GM12891 (cell line): Measurements from ENCODE around the gene NEK11. TPM values are rescaled to one million over a fixed set of nuclear protein-coding genes. Genes with fewer than 3 reads are reported as not detected.

Experiments used
- DNase-seq: peaks from one replicate; pipeline ENCODE4 v3.0.0; 2011; ENCODE audit warnings: low spot score; ENCODE audit not compliant: insufficient read length
- FAIRE-seq: peaks from 2 replicates; lab custom pipeline; 2011; peaks lifted over from hg19 to GRCh38; lab: Jason Lieb, UNC
- PAX5 ChIP-seq: IDR thresholded peaks from 2 replicates; pipeline ENCODE4 v1.6.1; 2011; ENCODE audit warnings: low read length, moderate library complexity, mild to moderate bottlenecking; ENCODE audit not compliant: insufficient read depth, severe bottlenecking
- POLR2A ChIP-seq: IDR thresholded peaks from 2 replicates; pipeline ENCODE4 v1.6.1; 2011; ENCODE audit warnings: low read depth, low read length, control low read depth
- POLR2AphosphoS5 ChIP-seq: IDR thresholded peaks from 2 replicates; pipeline ENCODE4 v1.6.1; 2011; ENCODE audit warnings: low read depth, low read length, control low read depth
- POU2F2 ChIP-seq: IDR thresholded peaks from 2 replicates; pipeline ENCODE4 v1.6.1; 2011; ENCODE audit warnings: low read depth, mild to moderate bottlenecking, control low read depth, low read length, moderate library complexity
- SPI1 ChIP-seq: IDR thresholded peaks from 2 replicates; pipeline ENCODE4 v1.6.1; 2011; ENCODE audit warnings: low read depth, low read length, control low read depth
- TAF1 ChIP-seq: IDR thresholded peaks from 2 replicates; pipeline ENCODE4 v1.6.1; 2011; ENCODE audit warnings: low read depth, low read length, control low read depth
- polyA plus RNA-seq: library from polyadenylated mRNA; unstranded; fragments of >200 nt; gene quantifications from one replicate; pipeline ENCODE4 v1.2.1, GENCODE V29; 2012; ENCODE audit warnings: low read depth, missing spikeins, inconsistent platforms; ENCODE audit not compliant: missing spikeins

The NEK11 gene
- 0.45 TPM for polyA plus RNA-seq

DNA sequence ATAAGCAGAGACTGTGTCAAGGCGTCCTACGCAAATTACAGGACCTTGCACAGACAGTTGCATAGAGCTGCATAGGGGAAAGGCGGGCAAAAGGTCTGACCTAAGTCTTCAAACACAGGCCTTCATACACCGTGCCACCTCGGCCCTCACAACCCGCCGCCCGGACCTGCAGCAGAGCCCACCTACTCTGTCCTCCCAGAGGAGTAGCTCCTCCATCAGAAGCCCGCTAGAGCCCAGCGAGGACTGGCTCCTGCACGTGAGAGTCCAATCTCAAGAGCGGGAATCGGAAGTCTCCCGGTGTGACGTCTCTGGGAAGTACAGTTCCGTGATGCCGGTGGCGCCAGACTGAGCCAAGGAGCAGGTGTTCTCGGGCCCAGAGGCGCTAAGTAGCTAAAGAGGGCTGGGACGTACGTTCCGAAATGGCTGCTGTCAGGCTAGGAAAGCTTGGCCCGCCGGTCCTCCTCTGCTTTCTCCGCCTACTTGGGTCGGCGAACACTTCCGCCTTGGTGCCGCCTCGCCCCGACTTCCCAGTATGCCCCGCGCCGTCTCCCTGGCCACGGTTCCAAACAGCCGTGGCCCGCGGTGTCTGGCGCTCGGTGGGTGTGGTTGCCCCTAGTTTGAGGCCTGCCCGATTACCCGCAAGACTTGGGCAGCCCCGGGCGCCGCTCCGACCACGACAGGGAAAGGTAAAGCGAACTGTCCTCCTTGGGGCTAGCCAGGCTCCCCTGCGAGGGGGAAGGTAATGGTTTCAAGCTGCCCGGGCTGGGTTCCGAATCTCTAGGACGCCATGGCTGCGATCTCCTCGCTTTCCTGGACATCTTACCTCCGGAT, at the start of gene NEK11, which contains the start of gene ASTE1:
NEK11 (plus strand) TSS at position 557 of the 831 bp plus-strand sequence. CDS start 2,832 bp downstream, outside the sequence.
ASTE1 (minus strand) TSS at position 505 of the 831 bp plus-strand sequence. CDS start 1,519 bp downstream, outside the sequence.
- FAIRE-seq (peak; percentile 99), DNase-seq (peak; percentile 76)
- TF ChIP-seq PAX5 = no peak
- TF ChIP-seq TAF1 = peak; percentile 83
- peak; percentile 85 for TF ChIP-seq POLR2A
- TF ChIP-seq POLR2AphosphoS5 = peak; percentile 89; the same call in 1 of the 2 replicates
- TF ChIP-seq SPI1 = peak; percentile 56
- no peak for TF ChIP-seq POU2F2

DNA sequence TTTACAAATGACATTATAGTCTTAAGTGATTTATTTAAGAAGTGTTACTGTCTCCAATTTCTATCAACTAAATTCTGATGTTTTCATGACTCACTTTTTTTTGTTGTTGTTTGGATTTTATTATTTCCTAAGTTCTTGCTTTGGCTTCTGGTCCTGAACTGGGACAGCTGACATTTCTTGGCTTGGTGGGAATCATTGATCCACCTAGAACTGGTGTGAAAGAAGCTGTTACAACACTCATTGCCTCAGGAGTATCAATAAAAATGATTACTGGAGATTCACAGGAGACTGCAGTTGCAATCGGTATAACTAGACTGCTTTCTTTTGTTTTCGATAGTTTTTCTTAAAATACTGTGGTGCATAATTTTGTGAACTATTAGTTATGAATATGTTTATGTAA, 47.6 kb upstream of the NEK11 start:
- DNase-seq = no peak
- no peak for FAIRE-seq
- TF ChIP-seq POLR2AphosphoS5 = no peak
- TF ChIP-seq PAX5 = no peak
- TF ChIP-seq POLR2A = no peak
- TF ChIP-seq POU2F2 = no peak
- no peak for TF ChIP-seq TAF1
- no peak for TF ChIP-seq SPI1

GRCh38 chr3:130981469-130981868, 45.2 kb upstream of the NEK11 start:
- FAIRE-seq = no peak
- TF ChIP-seq TAF1 = no peak
- TF ChIP-seq SPI1 = no peak
- no peak for TF ChIP-seq POLR2A
- no peak for TF ChIP-seq PAX5
- no peak for TF ChIP-seq POU2F2
- no peak for TF ChIP-seq POLR2AphosphoS5
- no peak for DNase-seq

DNA sequence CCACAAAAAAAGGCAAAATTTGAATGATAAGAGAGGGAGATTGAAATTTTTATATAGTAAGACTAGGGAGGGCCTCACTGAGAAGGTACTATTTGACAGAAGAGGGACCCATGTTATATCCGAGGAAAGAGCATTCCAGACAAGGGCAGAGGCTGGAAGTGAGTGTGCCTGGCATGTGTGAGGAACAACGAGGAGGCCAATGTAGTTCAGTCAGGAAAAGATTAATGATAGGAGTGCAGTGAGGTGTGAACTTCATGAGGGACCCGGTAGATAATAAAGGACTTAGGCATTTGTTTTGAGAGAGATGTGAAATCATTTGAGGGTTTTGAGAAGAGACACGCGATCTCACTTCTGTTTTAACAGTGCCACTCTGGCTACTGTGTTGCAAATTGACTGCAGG, 36.4 kb upstream of the NEK11 start:
- DNase-seq (no peak), FAIRE-seq (no peak)
- TF ChIP-seq POLR2AphosphoS5 (no peak), POLR2A (no peak), POU2F2 (no peak), PAX5 (no peak), TAF1 (no peak), SPI1 (no peak)

- TF ChIP-seq POLR2A (no peak), PAX5 (no peak), POU2F2 (no peak), POLR2AphosphoS5 (no peak), TAF1 (no peak), SPI1 (no peak)
- DNase-seq (no peak), FAIRE-seq (peak; percentile 60)
Measured at GRCh38 chr3:130991126-130991525, 35.6 kb upstream of the NEK11 start.

- DNase-seq (no peak), FAIRE-seq (no peak)
Measured at GRCh38 chr3:130992344-130992743, 34.3 kb upstream of the NEK11 start.

DNA sequence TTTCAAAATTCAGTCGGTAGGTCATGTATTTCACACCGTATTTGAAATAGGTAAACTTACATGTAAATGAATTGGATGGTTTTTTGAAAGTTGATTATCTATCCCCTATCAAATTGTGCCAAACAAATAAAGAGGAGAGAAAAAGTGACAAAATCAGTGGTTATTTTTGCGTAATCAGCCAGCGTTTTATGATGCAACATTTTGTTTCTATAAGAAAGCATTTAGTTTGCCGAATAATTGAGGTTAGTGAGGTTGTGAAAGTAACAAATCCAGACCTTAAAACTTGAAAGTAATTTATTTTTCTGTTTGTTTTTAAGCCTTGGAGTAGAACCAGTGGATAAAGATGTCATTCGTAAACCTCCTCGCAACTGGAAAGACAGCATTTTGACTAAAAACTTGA, 29.4 kb upstream of the NEK11 start:
- TF ChIP-seq TAF1 = no peak
- TF ChIP-seq POLR2AphosphoS5 = no peak
- TF ChIP-seq PAX5 = no peak
- no peak for TF ChIP-seq SPI1
- no peak for TF ChIP-seq POU2F2
- TF ChIP-seq POLR2A = no peak
- no peak for FAIRE-seq
- DNase-seq = no peak

More at GRCh38 chr3:130992344-130992743, 34.3 kb upstream of the NEK11 start:
- TF ChIP-seq POLR2AphosphoS5 = no peak

GRCh38 chr3:131001071-131001470, 25.6 kb upstream of the NEK11 start:
- FAIRE-seq = no peak
- DNase-seq = no peak
- TF ChIP-seq SPI1 (no peak), POU2F2 (no peak), POLR2A (no peak), TAF1 (no peak), POLR2AphosphoS5 (no peak), PAX5 (no peak)

DNA sequence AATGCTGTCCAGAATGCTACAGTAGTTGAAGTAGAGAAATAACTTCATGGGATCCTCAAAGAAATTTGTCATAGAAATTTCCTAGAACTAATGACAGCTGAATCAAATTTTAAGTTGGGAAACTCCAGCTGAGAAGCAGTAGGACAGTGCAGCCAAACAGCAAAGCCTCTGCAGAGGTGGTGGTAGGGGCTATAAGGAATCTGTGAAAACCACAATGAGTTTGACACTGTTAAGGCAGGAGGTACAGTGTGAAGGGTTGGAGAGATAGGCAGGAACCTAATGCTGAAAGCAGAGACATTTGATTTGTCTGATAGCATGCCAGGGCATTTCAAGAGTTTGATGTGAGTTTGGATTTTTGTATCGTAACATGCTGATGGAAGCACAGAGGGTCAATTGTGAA, 22.1 kb upstream of the NEK11 start:
- no peak for FAIRE-seq
- no peak for TF ChIP-seq POU2F2
- TF ChIP-seq TAF1 = no peak
- no peak for TF ChIP-seq POLR2AphosphoS5
- no peak for TF ChIP-seq SPI1
- no peak for TF ChIP-seq POLR2A
- no peak for TF ChIP-seq PAX5
- no peak for DNase-seq
